Esophagus muscularis mucosa (tissue), 4 donors: ENCODE measurements around the gene DEUP1.

Experiments
- CTCF ChIP-seq, 3 experiments: fragments of 200-600 bp in 2 of 3; fragments of 450-650 bp in 1 of 3; sonication (generic) in 2 of 3; IDR thresholded peaks; one replicate each; pipeline ENCODE4 v1.5.1; 2017 to 2019; ENCODE audit warnings: antibody characterized with exemption in 3 of 3, mild to moderate bottlenecking in 2 of 3, moderate library complexity in 1 of 3
- EP300 ChIP-seq: sonication (generic); formaldehyde crosslinking; IDR thresholded peaks from one replicate; pipeline ENCODE4 v1.6.1; 2017; ENCODE audit warnings: antibody characterized with exemption
- POLR2A ChIP-seq: fragments of 450-650 bp; IDR thresholded peaks from one replicate; pipeline ENCODE4 v1.6.1; 2017; ENCODE audit warnings: antibody characterized with exemption, moderate library complexity, mild to moderate bottlenecking, low read depth
- POLR2AphosphoS5 ChIP-seq, 2 donors: sonication (generic); formaldehyde crosslinking; IDR thresholded peaks; one replicate each; pipeline ENCODE4 v1.6.1; 2017; ENCODE audit warnings: antibody characterized with exemption in 2 of 2

GRCh38 chr11:93344855-93345333 is 14.4 kb downstream of the DEUP1 start:
- TF ChIP-seq POLR2AphosphoS5 (IDR thresholded peaks at IDR 0.05), result no peak
- TF ChIP-seq CTCF (IDR thresholded peaks at IDR 0.05), result no peak
- TF ChIP-seq POLR2A, result no peak
- TF ChIP-seq EP300, result no peak
